GM18526 (cell line): Measurements from ENCODE around the gene FNBP1.

Experiments used
- POLR2A ChIP-seq: IDR thresholded peaks from 3 replicates; pipeline ENCODE4 v1.6.1; 2011; ENCODE audit not compliant: insufficient read length; ENCODE audit errors: extremely low read depth

The FNBP1 gene

GRCh38 chr9:130042885-130043653, at the start of gene FNBP1:
TSS of gene FNBP1 (minus strand) at chr9:130043189. CDS start at chr9:130042975, 214 bp downstream.
- peak; percentile 88 for TF ChIP-seq POLR2A

GRCh38 chr9:130090915-130091314, 47.9 kb upstream of the FNBP1 start:
- TF ChIP-seq POLR2A = no peak

GRCh38 chr9:130089141-130089540, 46.2 kb upstream of the FNBP1 start:
- no peak for TF ChIP-seq POLR2A

GRCh38 chr9:130088051-130088450, 45.1 kb upstream of the FNBP1 start:
- TF ChIP-seq POLR2A = no peak

GRCh38 chr9:130084337-130084736, 41.3 kb upstream of the FNBP1 start:
- no peak for TF ChIP-seq POLR2A

- TF ChIP-seq POLR2A = no peak
Observed at GRCh38 chr9:130078547-130078946, 35.6 kb upstream of the FNBP1 start.

- no peak for TF ChIP-seq POLR2A
Observed at GRCh38 chr9:130073373-130073772, 30.4 kb upstream of the FNBP1 start.

GRCh38 chr9:130072515-130073235, 29.7 kb upstream of the FNBP1 start:
- TF ChIP-seq POLR2A = no peak

- TF ChIP-seq POLR2A = no peak
Observed at GRCh38 chr9:130069048-130069447, 26.1 kb upstream of the FNBP1 start.

GRCh38 chr9:130064621-130065020, 21.6 kb upstream of the FNBP1 start:
- TF ChIP-seq POLR2A = no peak

GRCh38 chr9:130062750-130063149, 19.8 kb upstream of the FNBP1 start:
- TF ChIP-seq POLR2A = no peak

- TF ChIP-seq POLR2A = no peak
Observed at GRCh38 chr9:130060296-130060695, 17.3 kb upstream of the FNBP1 start.

GRCh38 chr9:130058887-130059286, 15.9 kb upstream of the FNBP1 start:
- no peak for TF ChIP-seq POLR2A

GRCh38 chr9:130058154-130058553, 15.2 kb upstream of the FNBP1 start:
- no peak for TF ChIP-seq POLR2A

GRCh38 chr9:130054820-130055219, 11.8 kb upstream of the FNBP1 start:
- no peak for TF ChIP-seq POLR2A

- no peak for TF ChIP-seq POLR2A
Observed at GRCh38 chr9:130054325-130054786, 11.4 kb upstream of the FNBP1 start.

GRCh38 chr9:130053504-130054324, 10.7 kb upstream of the FNBP1 start, which contains the start of gene GPR107:
TSS of gene GPR107 (plus strand) at chr9:130053906. CDS start at chr9:130053933, 27 bp downstream.
- peak; percentile 82 for TF ChIP-seq POLR2A
